ENCODE results near the gene BRIP1. TPM values are rescaled to one million over a fixed set of nuclear protein-coding genes. Genes with fewer than 3 reads are reported as not detected.

The BRIP1 gene
- total and polyA plus RNA-seq, 3 donors from 2014 or later, result 7.5 to 10.6 (median 10.5) TPM

- no peaks in the 10 kb centered on the region for H3K27me3 ChIP-seq
- DNase-seq, result no peak
- H3K4me3 ChIP-seq, result no peak overlapping the region
- intact Hi-C loops (cut with DNase I; ENCODE audit: low total_unique reads), result no loop called here
- WGBS, 2 donors, result 95% methylated on average over 3 of the region's 3 CpGs
- H3K36me3 ChIP-seq (ENCODE audit: low read depth, missing control alignments), result no peaks in the 10 kb centered on the region
- no peaks in the 10 kb centered on the region for H3K9me3 ChIP-seq
- H3K4me1 ChIP-seq, result no peaks in the 10 kb centered on the region
- H3K27ac ChIP-seq, result no peak overlapping the region
- TF ChIP-seq CTCF (IDR thresholded peaks at IDR 0.05), result no peak
- TF ChIP-seq POLR2A (IDR thresholded peaks at IDR 0.05), result no peak
These were observed 116.9 kb downstream of the BRIP1 start for GRCh38 chr17:61746248-61746985.

- H3K4me1 ChIP-seq, result no peaks in the 10 kb centered on the region
- H3K27ac ChIP-seq, result no peak overlapping the region
- H3K27me3 ChIP-seq, result no peaks in the 10 kb centered on the region
- H3K4me3 ChIP-seq, result no peak overlapping the region
- no peaks in the 10 kb centered on the region for H3K9me3 ChIP-seq
- TF ChIP-seq CTCF (IDR thresholded peaks at IDR 0.05), result no peak
- TF ChIP-seq POLR2A (IDR thresholded peaks at IDR 0.05), result no peak
- no peaks in the 10 kb centered on the region for H3K36me3 ChIP-seq (ENCODE audit: low read depth, missing control alignments)
- intact Hi-C loops (cut with DNase I; ENCODE audit: low total_unique reads), result no loop called here
- DNase-seq, result no peak
These were observed 118.5 kb downstream of the BRIP1 start for GRCh38 chr17:61744804-61745203.

- Histone ChIP-seq H3K4me1 (no peaks in the 10 kb centered on the region), H3K27ac (no peak overlapping the region), H3K4me3 (no peak overlapping the region), H3K9me3 (no peaks in the 10 kb centered on the region), H3K27me3 (no peaks in the 10 kb centered on the region), H3K36me3 (ENCODE audit: low read depth, missing control alignments) (no peaks in the 10 kb centered on the region)
- 91 to 94% methylated on average over 3 of the region's 3 CpGs for whole genome bisulfite sequencing, 2 donors
- TF ChIP-seq POLR2A (IDR thresholded peaks at IDR 0.05), result no peak
- TF ChIP-seq CTCF (IDR thresholded peaks at IDR 0.05), result no peak
- intact Hi-C loops (cut with DNase I; ENCODE audit: low total_unique reads), result no loop called here
- no peak for DNase-seq
These were observed 119.1 kb downstream of the BRIP1 start for GRCh38 chr17:61744252-61744651.

GRCh38 chr17:61743766-61744165, 119.6 kb downstream of the BRIP1 start:
- Histone ChIP-seq H3K4me3 (no peak overlapping the region), H3K27ac (no peak overlapping the region), H3K4me1 (no peaks in the 10 kb centered on the region), H3K9me3 (no peaks in the 10 kb centered on the region), H3K36me3 (ENCODE audit: low read depth, missing control alignments) (no peaks in the 10 kb centered on the region), H3K27me3 (no peaks in the 10 kb centered on the region)
- no peak for DNase-seq
- WGBS, 2 donors, result 95 to 96% methylated on average over 6 of the region's 6 CpGs
- TF ChIP-seq POLR2A (IDR thresholded peaks at IDR 0.05), result no peak
- no peak for TF ChIP-seq CTCF (IDR thresholded peaks at IDR 0.05)
- intact Hi-C loops (cut with DNase I; ENCODE audit: low total_unique reads), result no loop called here

GRCh38 chr17:61739002-61739401, 124.3 kb downstream of the BRIP1 start:
- DNase-seq, result no peak
- H3K9me3 ChIP-seq, result no peaks in the 10 kb centered on the region
- TF ChIP-seq POLR2A (IDR thresholded peaks at IDR 0.05), result no peak
- TF ChIP-seq CTCF (IDR thresholded peaks at IDR 0.05), result no peak
- intact Hi-C loops (cut with DNase I; ENCODE audit: low total_unique reads), result no loop called here
- no peak overlapping the region for H3K27ac ChIP-seq
- H3K27me3 ChIP-seq, result no peaks in the 10 kb centered on the region
- no peak overlapping the region for H3K4me3 ChIP-seq
- no peaks in the 10 kb centered on the region for H3K4me1 ChIP-seq
- H3K36me3 ChIP-seq (ENCODE audit: low read depth, missing control alignments), result no peaks in the 10 kb centered on the region

All from testis (tissue), 3 donors.